ENCODE data around the gene ELF2.

DNA sequence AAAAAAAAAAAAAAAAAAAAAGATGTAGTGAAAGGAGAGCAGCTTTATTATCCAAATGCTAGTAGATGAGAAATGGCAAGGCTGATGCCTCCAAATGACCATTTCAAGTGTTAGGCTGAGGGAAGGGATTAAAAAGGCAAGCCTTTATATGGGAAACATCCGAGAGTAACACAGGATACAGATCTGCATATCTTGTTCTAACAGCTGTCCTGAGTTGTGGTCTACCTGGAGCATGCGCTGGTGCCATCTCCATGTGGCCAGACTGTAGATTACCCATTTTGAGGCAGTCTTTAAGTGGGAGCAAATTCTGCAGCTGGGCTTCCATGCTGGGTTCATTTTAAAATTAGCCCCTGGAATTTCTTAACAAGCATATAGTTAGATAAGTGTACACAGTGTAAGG is 26.0 kb upstream of the ELF2 start:
- TF ChIP-seq, protein P1, sequence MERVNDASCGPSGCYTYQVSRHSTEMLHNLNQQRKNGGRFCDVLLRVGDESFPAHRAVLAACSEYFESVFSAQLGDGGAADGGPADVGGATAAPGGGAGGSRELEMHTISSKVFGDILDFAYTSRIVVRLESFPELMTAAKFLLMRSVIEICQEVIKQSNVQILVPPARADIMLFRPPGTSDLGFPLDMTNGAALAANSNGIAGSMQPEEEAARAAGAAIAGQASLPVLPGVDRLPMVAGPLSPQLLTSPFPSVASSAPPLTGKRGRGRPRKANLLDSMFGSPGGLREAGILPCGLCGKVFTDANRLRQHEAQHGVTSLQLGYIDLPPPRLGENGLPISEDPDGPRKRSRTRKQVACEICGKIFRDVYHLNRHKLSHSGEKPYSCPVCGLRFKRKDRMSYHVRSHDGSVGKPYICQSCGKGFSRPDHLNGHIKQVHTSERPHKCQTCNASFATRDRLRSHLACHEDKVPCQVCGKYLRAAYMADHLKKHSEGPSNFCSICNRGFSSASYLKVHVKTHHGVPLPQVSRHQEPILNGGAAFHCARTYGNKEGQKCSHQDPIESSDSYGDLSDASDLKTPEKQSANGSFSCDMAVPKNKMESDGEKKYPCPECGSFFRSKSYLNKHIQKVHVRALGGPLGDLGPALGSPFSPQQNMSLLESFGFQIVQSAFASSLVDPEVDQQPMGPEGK (CRISPR knock-in tag; IDR thresholded peaks at IDR 0.05; ENCODE audit: borderline replicate concordance) = no peak
- TF ChIP-seq, protein P2, sequence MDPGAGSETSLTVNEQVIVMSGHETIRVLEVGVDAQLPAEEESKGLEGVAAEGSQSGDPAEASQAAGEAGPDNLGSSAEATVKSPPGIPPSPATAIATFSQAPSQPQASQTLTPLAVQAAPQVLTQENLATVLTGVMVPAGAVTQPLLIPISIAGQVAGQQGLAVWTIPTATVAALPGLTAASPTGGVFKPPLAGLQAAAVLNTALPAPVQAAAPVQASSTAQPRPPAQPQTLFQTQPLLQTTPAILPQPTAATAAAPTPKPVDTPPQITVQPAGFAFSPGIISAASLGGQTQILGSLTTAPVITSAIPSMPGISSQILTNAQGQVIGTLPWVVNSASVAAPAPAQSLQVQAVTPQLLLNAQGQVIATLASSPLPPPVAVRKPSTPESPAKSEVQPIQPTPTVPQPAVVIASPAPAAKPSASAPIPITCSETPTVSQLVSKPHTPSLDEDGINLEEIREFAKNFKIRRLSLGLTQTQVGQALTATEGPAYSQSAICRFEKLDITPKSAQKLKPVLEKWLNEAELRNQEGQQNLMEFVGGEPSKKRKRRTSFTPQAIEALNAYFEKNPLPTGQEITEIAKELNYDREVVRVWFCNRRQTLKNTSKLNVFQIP (CRISPR knock-in tag; IDR thresholded peaks at IDR 0.05; ENCODE audit: borderline replicate concordance, low read depth) = no peak
- no peak for TF ChIP-seq ZNF565 (CRISPR knock-in tag; conservative IDR thresholded peaks at IDR 0.05; ENCODE audit: low read depth)
- no peak for TF ChIP-seq ZNF8 (CRISPR knock-in tag; IDR thresholded peaks at IDR 0.05)
